GM18907 (cell line): ENCODE data around the gene DNM2.

Source experiments
- ATAC-seq: cut with Tn5 transposase; IDR thresholded peaks from one replicate; pipeline ENCODE4 v1.9.1; 2021; ENCODE audit warnings: mild to moderate bottlenecking, moderate library complexity; ENCODE audit not compliant: unreplicated experiment

DNM2 gene

GRCh38 chr19:10811391-10812111 lies 93.7 kb downstream of the DNM2 start:
- no peak for ATAC-seq

GRCh38 chr19:10812196-10812595 lies 94.3 kb downstream of the DNM2 start:
- no peak for ATAC-seq

GRCh38 chr19:10812902-10813404 lies 95.1 kb downstream of the DNM2 start:
- no peak for ATAC-seq

GRCh38 chr19:10815007-10815536 lies 97.2 kb downstream of the DNM2 start:
- no peak for ATAC-seq

GRCh38 chr19:10815969-10816644 lies 98.2 kb downstream of the DNM2 start:
- ATAC-seq = no peak

GRCh38 chr19:10816691-10817090 lies 98.8 kb downstream of the DNM2 start:
- no peak for ATAC-seq

GRCh38 chr19:10817291-10818038 lies 99.6 kb downstream of the DNM2 start:
- ATAC-seq = no peak

GRCh38 chr19:10818301-10819123 lies 100.6 kb downstream of the DNM2 start:
- no peak for ATAC-seq

GRCh38 chr19:10819124-10820060 lies 101.5 kb downstream of the DNM2 start:
- no peak for ATAC-seq

- no peak for ATAC-seq
Observed at GRCh38 chr19:10820173-10820572, 102.3 kb downstream of the DNM2 start.

GRCh38 chr19:10823690-10824089 lies 105.8 kb downstream of the DNM2 start:
- ATAC-seq = no peak

GRCh38 chr19:10826231-10826630 lies 108.4 kb downstream of the DNM2 start:
- ATAC-seq = no peak

GRCh38 chr19:10826846-10827245 lies 109.0 kb downstream of the DNM2 start:
- ATAC-seq = no peak

- no peak for ATAC-seq
Observed at GRCh38 chr19:10828981-10829821, 111.3 kb downstream of the DNM2 start.

GRCh38 chr19:10829967-10830366 lies 112.1 kb downstream of the DNM2 start:
- no peak for ATAC-seq

GRCh38 chr19:10830370-10830769 lies 112.5 kb downstream of the DNM2 start:
- no peak for ATAC-seq

- no peak for ATAC-seq
Observed at GRCh38 chr19:10830931-10831779, 113.3 kb downstream of the DNM2 start.
